ENCODE data around the gene CYTH2. TPM values are rescaled to one million over a fixed set of nuclear protein-coding genes. Genes with fewer than 3 reads are reported as not detected.

The CYTH2 gene
- total and polyA plus RNA-seq, 4 donors, result 32.7 to 76.6 (median 59.0) TPM

- DNase-seq, result no peak
- no peak overlapping the region for H3K27ac ChIP-seq (ENCODE audit: low read depth in 1 of 2, low read length in 2 of 2)
- intact Hi-C loops (cut with DNase I), result no loop called here
- no peak for ATAC-seq (ENCODE audit: low FRiP score)
- H3K36me3 ChIP-seq (ENCODE audit: control insufficient read depth in 1 of 2, insufficient read depth in 2 of 2, low read length in 1 of 2), result peaks cover 0 to 12% of the 10 kb centered on the region in 2 donors
- H3K4me1 ChIP-seq (ENCODE audit: control insufficient read depth in 1 of 2, insufficient read depth in 2 of 2, low read length in 2 of 2), result no peaks in the 10 kb centered on the region
- WGBS, 2 donors, result 94 to 95% methylated on average over 23 of the region's 23 CpGs
- H3K9me3 ChIP-seq (ENCODE audit: control insufficient read depth, low read length), result no peaks in the 10 kb centered on the region
- H3K4me3 ChIP-seq (ENCODE audit: low read length in 2 of 2), result no peak overlapping the region
- H3K27me3 ChIP-seq (ENCODE audit: control insufficient read depth in 1 of 2, insufficient read depth in 2 of 2, low read length in 1 of 2), result no peaks in the 10 kb centered on the region
Measured at GRCh38 chr19:48450441-48450840, 18.7 kb upstream of the CYTH2 start.

GRCh38 chr19:48450863-48451262, 18.3 kb upstream of the CYTH2 start:
- Histone ChIP-seq H3K4me1 (ENCODE audit: control insufficient read depth in 1 of 2, insufficient read depth in 2 of 2, low read length in 2 of 2) (no peaks in the 10 kb centered on the region), H3K36me3 (ENCODE audit: control insufficient read depth in 1 of 2, insufficient read depth in 2 of 2, low read length in 1 of 2) (peaks cover 0 to 12% of the 10 kb centered on the region in 2 donors), H3K9me3 (ENCODE audit: control insufficient read depth, low read length) (no peaks in the 10 kb centered on the region), H3K27ac (ENCODE audit: low read depth in 1 of 2, low read length in 2 of 2) (no peak overlapping the region), H3K4me3 (ENCODE audit: low read length in 2 of 2) (no peak overlapping the region), H3K27me3 (ENCODE audit: control insufficient read depth in 1 of 2, insufficient read depth in 2 of 2, low read length in 1 of 2) (no peaks in the 10 kb centered on the region)
- no peak for ATAC-seq (ENCODE audit: low FRiP score)
- no peak for DNase-seq
- 94% methylated on average over 15 of the region's 15 CpGs for WGBS, 2 donors
- intact Hi-C loops (cut with DNase I), result no loop called here

GRCh38 chr19:48451624-48452023, 17.5 kb upstream of the CYTH2 start:
- Histone ChIP-seq H3K27me3 (ENCODE audit: control insufficient read depth in 1 of 2, insufficient read depth in 2 of 2, low read length in 1 of 2) (no peaks in the 10 kb centered on the region), H3K27ac (ENCODE audit: low read depth in 1 of 2, low read length in 2 of 2) (no peak overlapping the region), H3K4me3 (ENCODE audit: low read length in 2 of 2) (no peak overlapping the region), H3K4me1 (ENCODE audit: control insufficient read depth in 1 of 2, insufficient read depth in 2 of 2, low read length in 2 of 2) (no peaks in the 10 kb centered on the region), H3K9me3 (ENCODE audit: control insufficient read depth, low read length) (no peaks in the 10 kb centered on the region), H3K36me3 (ENCODE audit: control insufficient read depth in 1 of 2, insufficient read depth in 2 of 2, low read length in 1 of 2) (peaks cover 0 to 14% of the 10 kb centered on the region in 2 donors)
- ATAC-seq (ENCODE audit: low FRiP score) (no peak), DNase-seq (no peak)
- intact Hi-C loops (cut with DNase I), result no loop called here
- WGBS, 2 donors, result 86 to 87% methylated on average over 12 of the region's 12 CpGs

- no peak for ATAC-seq (ENCODE audit: low FRiP score)
Measured at GRCh38 chr19:48452289-48453190, 16.6 kb upstream of the CYTH2 start.

GRCh38 chr19:48454150-48454730, 14.9 kb upstream of the CYTH2 start:
- ATAC-seq (ENCODE audit: low FRiP score) (no peak), DNase-seq (no peak)
- Histone ChIP-seq H3K4me1 (ENCODE audit: control insufficient read depth in 1 of 2, insufficient read depth in 2 of 2, low read length in 2 of 2) (no peaks in the 10 kb centered on the region), H3K9me3 (ENCODE audit: control insufficient read depth, low read length) (no peaks in the 10 kb centered on the region), H3K27me3 (ENCODE audit: control insufficient read depth in 1 of 2, insufficient read depth in 2 of 2, low read length in 1 of 2) (no peaks in the 10 kb centered on the region), H3K36me3 (ENCODE audit: control insufficient read depth in 1 of 2, insufficient read depth in 2 of 2, low read length in 1 of 2) (peaks cover 0 to 14% of the 10 kb centered on the region in 2 donors), H3K4me3 (ENCODE audit: low read length in 2 of 2) (no peak overlapping the region), H3K27ac (ENCODE audit: low read depth in 1 of 2, low read length in 2 of 2) (no peak overlapping the region)
- 90 to 92% methylated on average over 22 of the region's 22 CpGs for WGBS, 2 donors
- intact Hi-C loops (cut with DNase I), result no loop called here

More at GRCh38 chr19:48452289-48453190, 16.6 kb upstream of the CYTH2 start:
- WGBS, 2 donors, result 87 to 88% methylated on average over 33 of the region's 33 CpGs
- intact Hi-C loops (cut with DNase I), result no loop called here
- no peaks in the 10 kb centered on the region for H3K27me3 ChIP-seq (ENCODE audit: control insufficient read depth in 1 of 2, insufficient read depth in 2 of 2, low read length in 1 of 2)
- H3K4me1 ChIP-seq (ENCODE audit: control insufficient read depth in 1 of 2, insufficient read depth in 2 of 2, low read length in 2 of 2), result no peaks in the 10 kb centered on the region
- H3K27ac ChIP-seq (ENCODE audit: low read depth in 1 of 2, low read length in 2 of 2), result no peak overlapping the region
- no peak for DNase-seq
- no peaks in the 10 kb centered on the region for H3K9me3 ChIP-seq (ENCODE audit: control insufficient read depth, low read length)
- H3K4me3 ChIP-seq (ENCODE audit: low read length in 2 of 2), result no peak overlapping the region
- H3K36me3 ChIP-seq (ENCODE audit: control insufficient read depth in 1 of 2, insufficient read depth in 2 of 2, low read length in 1 of 2), result peaks cover 0 to 14% of the 10 kb centered on the region in 2 donors

GRCh38 chr19:48455171-48455907, 13.8 kb upstream of the CYTH2 start, which contains the start of gene KCNJ14:
KCNJ14 (plus strand) TSS chr19:48455574; CDS start chr19:48461725, 6,151 bp downstream.
- intact Hi-C loops (cut with DNase I), result no loop called here
- Histone ChIP-seq H3K4me1 (ENCODE audit: control insufficient read depth in 1 of 2, insufficient read depth in 2 of 2, low read length in 2 of 2) (no peaks in the 10 kb centered on the region), H3K27me3 (ENCODE audit: control insufficient read depth in 1 of 2, insufficient read depth in 2 of 2, low read length in 1 of 2) (no peaks in the 10 kb centered on the region), H3K27ac (ENCODE audit: low read depth in 1 of 2, low read length in 2 of 2) (no peak within 1 kb of the TSS), H3K9me3 (ENCODE audit: control insufficient read depth, low read length) (no peaks in the 10 kb centered on the region), H3K36me3 (ENCODE audit: control insufficient read depth in 1 of 2, insufficient read depth in 2 of 2, low read length in 1 of 2) (peaks cover 0 to 10% of the 10 kb centered on the region in 2 donors), H3K4me3 (ENCODE audit: low read length in 2 of 2) (no peak within 1 kb of the TSS)
- ATAC-seq (ENCODE audit: low FRiP score), result no peak
- WGBS, 2 donors, result 70 to 72% methylated on average over 16 of the region's 16 CpGs
- DNase-seq, result no peak

GRCh38 chr19:48455908-48456562, 13.1 kb upstream of the CYTH2 start:
- 86 to 92% methylated on average over 11 of the region's 11 CpGs for WGBS, 2 donors
- DNase-seq (no peak), ATAC-seq (ENCODE audit: low FRiP score) (no peak)

GRCh38 chr19:48456864-48457263, 12.3 kb upstream of the CYTH2 start:
- Histone ChIP-seq H3K27me3 (ENCODE audit: control insufficient read depth in 1 of 2, insufficient read depth in 2 of 2, low read length in 1 of 2) (no peaks in the 10 kb centered on the region), H3K9me3 (ENCODE audit: control insufficient read depth, low read length) (no peaks in the 10 kb centered on the region), H3K4me3 (ENCODE audit: low read length in 2 of 2) (no peak overlapping the region), H3K36me3 (ENCODE audit: control insufficient read depth in 1 of 2, insufficient read depth in 2 of 2, low read length in 1 of 2) (peaks cover 0 to 5% of the 10 kb centered on the region in 2 donors), H3K27ac (ENCODE audit: low read depth in 1 of 2, low read length in 2 of 2) (no peak overlapping the region), H3K4me1 (ENCODE audit: control insufficient read depth in 1 of 2, insufficient read depth in 2 of 2, low read length in 2 of 2) (no peaks in the 10 kb centered on the region)
- intact Hi-C loops (cut with DNase I), result no loop called here
- DNase-seq, result no peak
- no peak for ATAC-seq (ENCODE audit: low FRiP score)
- WGBS, 2 donors, result 95 to 97% methylated on average over 4 of the region's 4 CpGs

More at GRCh38 chr19:48455908-48456562, 13.1 kb upstream of the CYTH2 start:
- intact Hi-C loops (cut with DNase I), result no loop called here
- Histone ChIP-seq H3K27ac (ENCODE audit: low read depth in 1 of 2, low read length in 2 of 2) (no peak overlapping the region), H3K36me3 (ENCODE audit: control insufficient read depth in 1 of 2, insufficient read depth in 2 of 2, low read length in 1 of 2) (peaks cover 0 to 5% of the 10 kb centered on the region in 2 donors), H3K4me1 (ENCODE audit: control insufficient read depth in 1 of 2, insufficient read depth in 2 of 2, low read length in 2 of 2) (no peaks in the 10 kb centered on the region), H3K27me3 (ENCODE audit: control insufficient read depth in 1 of 2, insufficient read depth in 2 of 2, low read length in 1 of 2) (no peaks in the 10 kb centered on the region), H3K4me3 (ENCODE audit: low read length in 2 of 2) (no peak overlapping the region), H3K9me3 (ENCODE audit: control insufficient read depth, low read length) (no peaks in the 10 kb centered on the region)

Data from aorta (tissue), 5 donors.